Endothelial cell of umbilical vein (primary cell): Measurements from ENCODE around the gene SIPA1L3. TPM values are rescaled to one million over a fixed set of nuclear protein-coding genes. Genes with fewer than 3 reads are reported as not detected.

Experiments used
- BruUV-seq: library from RNA; stranded (reverse); fragments of 400-500 nt; replicated peaks from 2 replicates; lab custom pipeline; 2021; lab: Mats Ljungman, UMichigan
- CTCF ChIA-PET: fragments of 300-600, 350-600 bp; sonication (Branson Sonifier 250); formaldehyde crosslinking; loops from one replicate; lab custom pipeline; 2021; ENCODE audit warnings: antibody characterized with exemption, inconsistent platforms; lab: Charles Lee
- POLR2A ChIA-PET: fragments of 300-600, 350-600 bp; sonication (Branson Sonifier 250); formaldehyde crosslinking; loops from one replicate; lab custom pipeline; 2021; ENCODE audit warnings: antibody characterized with exemption, inconsistent platforms; lab: Charles Lee
- DNase-seq: peaks from one replicate; pipeline ENCODE4 v3.0.0-alpha.2; 2011; ENCODE audit warnings: low read depth, low spot score
- FAIRE-seq: peaks from 2 replicates; lab custom pipeline; 2011; peaks lifted over from hg19 to GRCh38; lab: Jason Lieb, UNC
- H2AFZ ChIP-seq: 2 replicates; pipeline ENCODE4 v1.6.0; 2012; ENCODE audit warnings: low read depth, low read length, control low read depth, inconsistent platforms
- H3K27ac ChIP-seq: 2 replicates; pipeline ENCODE4 v1.5.1; 2011; ENCODE audit warnings: low read depth, mild to moderate bottlenecking, control low read depth, low read length, moderate library complexity; ENCODE audit not compliant: insufficient read depth
- H3K27me3 ChIP-seq, 2 experiments: 2 replicates each; pipeline versions ENCODE4 v1.6.0 to v1.6.1; 2011; ENCODE audit warnings: low read length in 2 of 2, mixed read lengths in 1 of 2; ENCODE audit not compliant: control insufficient read depth in 2 of 2, insufficient read depth in 2 of 2
- H3K36me3 ChIP-seq, 2 experiments: 2 replicates in 1 of 2; 3 replicates in 1 of 2; pipeline ENCODE4 v1.5.1; 2011; ENCODE audit warnings: low read length in 2 of 2, mild to moderate bottlenecking in 1 of 2, moderate library complexity in 1 of 2; ENCODE audit not compliant: control insufficient read depth in 2 of 2, insufficient read depth in 2 of 2; ENCODE audit errors: extremely low read depth in 1 of 2
- H3K4me1 ChIP-seq: 3 replicates; pipeline ENCODE4 v1.5.1; 2011; ENCODE audit warnings: mild to moderate bottlenecking, low read length; ENCODE audit not compliant: control insufficient read depth, insufficient read depth; ENCODE audit errors: extremely low read depth
- H3K4me2 ChIP-seq: 2 replicates; pipeline ENCODE4 v1.6.1; 2011; ENCODE audit warnings: low read length, control low read depth, mixed read lengths; ENCODE audit not compliant: insufficient read depth
- H3K4me3 ChIP-seq, 3 experiments: fragments of 200-600 bp in 1 of 3; sonication (generic), shearing (Covaris generic) in 1 of 3; replicated peaks in 1 of 3; 2 replicates each; pipeline ENCODE4 v1.5.1; 2011 to 2016; ENCODE audit warnings: control low read depth in 3 of 3, low read length in 3 of 3, mild to moderate bottlenecking in 2 of 3, inconsistent platforms in 1 of 3, low read depth in 1 of 3, moderate library complexity in 1 of 3; ENCODE audit not compliant: insufficient read depth in 1 of 3
- H3K79me2 ChIP-seq: 2 replicates; pipeline ENCODE4 v1.6.0; 2012; ENCODE audit warnings: low read length, inconsistent platforms; ENCODE audit not compliant: control insufficient read depth, insufficient read depth
- H3K9ac ChIP-seq: replicated peaks from 2 replicates; pipeline ENCODE3; 2011; ENCODE audit warnings: low read length, control low read depth; ENCODE audit not compliant: insufficient read depth; ENCODE audit errors: extremely low read depth
- H3K9me1 ChIP-seq: replicated peaks from 3 replicates; pipeline ENCODE4 v1.6.0; 2011; ENCODE audit warnings: mild to moderate bottlenecking, low read length; ENCODE audit not compliant: control insufficient read depth, insufficient read depth; ENCODE audit errors: extremely low read depth
- H3K9me3 ChIP-seq: replicated peaks from 2 replicates; pipeline ENCODE4 v1.5.1; 2012; ENCODE audit warnings: low read length, inconsistent platforms; ENCODE audit not compliant: control insufficient read depth, insufficient read depth
- H4K20me1 ChIP-seq: replicated peaks from 2 replicates; pipeline ENCODE3; 2011; ENCODE audit warnings: mild to moderate bottlenecking, low read length; ENCODE audit not compliant: control insufficient read depth, insufficient read depth; ENCODE audit errors: extremely low read depth
- EZH2 ChIP-seq: IDR thresholded peaks from 2 replicates; pipeline ENCODE4 v1.6.1; 2012; ENCODE audit warnings: borderline replicate concordance, low read depth, mild to moderate bottlenecking, moderate library complexity, low read length, inconsistent platforms; ENCODE audit not compliant: severe bottlenecking
- FOS ChIP-seq: IDR thresholded peaks from 2 replicates; pipeline ENCODE4 v1.6.1; 2011; ENCODE audit warnings: mild to moderate bottlenecking, low read length, moderate library complexity, borderline replicate concordance; ENCODE audit not compliant: insufficient read depth
- GATA2 ChIP-seq: IDR thresholded peaks from 2 replicates; pipeline ENCODE4 v1.7.0; 2011; ENCODE audit warnings: low read depth, mild to moderate bottlenecking, moderate library complexity, mixed read lengths, low read length; ENCODE audit not compliant: insufficient read length, insufficient read depth
- JUN ChIP-seq: IDR thresholded peaks from 2 replicates; pipeline ENCODE4 v1.6.1; 2011; ENCODE audit warnings: borderline replicate concordance, low read depth; ENCODE audit not compliant: insufficient read length, insufficient read depth
- MAX ChIP-seq: IDR thresholded peaks from 2 replicates; pipeline ENCODE4 v1.6.1; 2011; ENCODE audit not compliant: insufficient read depth, insufficient read length
- MYC ChIP-seq: IDR thresholded peaks from one replicate; pipeline ENCODE4 v1.6.1; 2011; ENCODE audit warnings: mild to moderate bottlenecking, low read depth, low read length
- POLR2A ChIP-seq: IDR thresholded peaks from 2 replicates; pipeline ENCODE4 v1.6.1; 2012; ENCODE audit warnings: low read depth, mild to moderate bottlenecking, control low read depth, low read length
- POLR2AphosphoS5 ChIP-seq: IDR thresholded peaks from 2 replicates; pipeline ENCODE4 v1.6.1; 2012; ENCODE audit warnings: low read depth, mild to moderate bottlenecking, control low read depth, low read length, moderate library complexity; ENCODE audit not compliant: insufficient read depth
- dilution Hi-C: fragments of 300-500 bp; cut with MboI; formaldehyde crosslinking; loops from one replicate; pipeline ENCODE4 v1.15.0; 2019; ENCODE audit warnings: low sequenced_read_pairs; ENCODE audit not compliant: extremely low pct_ligation_motif_present
- intact Hi-C: fragments of 100-400 bp; cut with micrococcal nuclease; formaldehyde crosslinking; loops from one replicate; pipeline ENCODE4 v1.10.0; 2022
- polyA plus RNA-seq, 4 experiments: library from polyadenylated mRNA; depleted of rRNA in 3 of 4; stranded (reverse) in 3 of 4; unstranded in 1 of 4; fragments of >200 nt; gene quantifications; 2 replicates each; pipeline versions ENCODE4 v1.2.1 to v1.2.3, GENCODE V29; 2011 to 2012; ENCODE audit warnings: missing spikeins in 1 of 4
- total RNA-seq: library from RNA; stranded (reverse); gene quantifications from 2 replicates; pipeline ENCODE4 v1.2.3, GENCODE V29; 2021
- TF ChIP-seq, protein P1 (sequence below), 2 donors: IDR thresholded peaks; 1 replicate in 1 of 2; 2 replicates in 1 of 2; pipeline ENCODE4 v1.5.1; 2011; ENCODE audit warnings: low read length in 2 of 2, mild to moderate bottlenecking in 2 of 2, moderate library complexity in 2 of 2, control low read depth in 1 of 2, inconsistent platforms in 1 of 2, low read depth in 1 of 2; ENCODE audit not compliant: insufficient read depth in 1 of 2; ENCODE audit errors: extremely low read depth in 1 of 2

SIPA1L3 gene
- total and polyA plus RNA-seq, 2 donors (not counting 3 experiments of a cell fraction or from before 2014, with no cell fraction given): 14.2 to 47.2 TPM

GRCh38 chr19:38033658-38034491 lies 126.9 kb downstream of the SIPA1L3 start:
- H3K4me3 ChIP-seq: no peak overlapping the region
- no peaks in the 10 kb centered on the region for H3K9me3 ChIP-seq
- dilution Hi-C loops (loop anchor here (5.0 kb wide), 1 partner anchor 82 kb away; no protein-coding TSS in a partner anchor), intact Hi-C loops (no loop called here)
- ChIA-PET POLR2A (no interaction called here), CTCF (interaction anchor here (0.9 to 4.1 kb wide), 2 partner anchors 14 to 131 kb away, joined by 3 to 15 read pairs; no protein-coding TSS in a partner anchor)
- no peaks in the 10 kb centered on the region for H3K27me3 ChIP-seq
- no peaks in the 10 kb centered on the region for H4K20me1 ChIP-seq
- H3K9ac ChIP-seq: no peak overlapping the region
- H3K27ac ChIP-seq: no peak overlapping the region
- no peak for FAIRE-seq
- no peak overlapping the region for H2AFZ ChIP-seq
- BruUV-seq: no TSS peak
- H3K4me1 ChIP-seq: peaks cover 12% of the 10 kb centered on the region
- no peaks in the 10 kb centered on the region for H3K9me1 ChIP-seq
- H3K79me2 ChIP-seq: peaks cover 4% of the 10 kb centered on the region
- no peak for DNase-seq
- TF ChIP-seq POLR2AphosphoS5 (no peak), JUN (no peak), EZH2 (no peak), POLR2A (no peak), MAX (no peak), MYC (no peak), GATA2 (no peak), FOS (no peak)
- TF ChIP-seq, protein P1, sequence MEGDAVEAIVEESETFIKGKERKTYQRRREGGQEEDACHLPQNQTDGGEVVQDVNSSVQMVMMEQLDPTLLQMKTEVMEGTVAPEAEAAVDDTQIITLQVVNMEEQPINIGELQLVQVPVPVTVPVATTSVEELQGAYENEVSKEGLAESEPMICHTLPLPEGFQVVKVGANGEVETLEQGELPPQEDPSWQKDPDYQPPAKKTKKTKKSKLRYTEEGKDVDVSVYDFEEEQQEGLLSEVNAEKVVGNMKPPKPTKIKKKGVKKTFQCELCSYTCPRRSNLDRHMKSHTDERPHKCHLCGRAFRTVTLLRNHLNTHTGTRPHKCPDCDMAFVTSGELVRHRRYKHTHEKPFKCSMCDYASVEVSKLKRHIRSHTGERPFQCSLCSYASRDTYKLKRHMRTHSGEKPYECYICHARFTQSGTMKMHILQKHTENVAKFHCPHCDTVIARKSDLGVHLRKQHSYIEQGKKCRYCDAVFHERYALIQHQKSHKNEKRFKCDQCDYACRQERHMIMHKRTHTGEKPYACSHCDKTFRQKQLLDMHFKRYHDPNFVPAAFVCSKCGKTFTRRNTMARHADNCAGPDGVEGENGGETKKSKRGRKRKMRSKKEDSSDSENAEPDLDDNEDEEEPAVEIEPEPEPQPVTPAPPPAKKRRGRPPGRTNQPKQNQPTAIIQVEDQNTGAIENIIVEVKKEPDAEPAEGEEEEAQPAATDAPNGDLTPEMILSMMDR (IDR thresholded peaks at IDR 0.05; ENCODE audit: extremely low read depth in 1 of 2, insufficient read depth in 1 of 2, low read depth in 1 of 2, low read length in 2 of 2): no peak
- H3K36me3 ChIP-seq: no peaks in the 10 kb centered on the region
- H3K4me2 ChIP-seq: no peak overlapping the region
